ENCODE measurements around the gene OR51F1.

- TF ChIP-seq EZH2 (IDR thresholded peaks at IDR 0.05) (no peak), FOXP2 (optimal IDR thresholded peaks at IDR 0.05; ENCODE audit: control extremely low read depth, extremely low read length, insufficient read depth) (no peak)
These were observed 3.2 kb downstream of the OR51F1 start for GRCh38 chr11:4766420-4767043.
